HEK293 (cell line): Measurements from ENCODE around the gene ARID1A.

ENCODE experiments used
- CTCF ChIA-PET: fragments of 350-600 bp; formaldehyde crosslinking; extraction: SDS; loops from one replicate; lab custom pipeline; 2021; ENCODE audit warnings: antibody characterized with exemption; lab: Yijun Ruan, JAX
- POLR2A ChIA-PET: fragments of 300-600 bp; formaldehyde crosslinking; extraction: SDS; loops from one replicate; lab custom pipeline; 2020; ENCODE audit warnings: antibody characterized with exemption, inconsistent platforms; lab: Yijun Ruan, JAX
- H3K27ac ChIP-seq: fragments of 200-500 bp; sonication (Bioruptor generic); 2 replicates; pipeline ENCODE4 v1.5.1; 2014; ENCODE audit warnings: low read depth, low read length, control low read depth, inconsistent platforms; ENCODE audit errors: extremely low read depth
- H3K36me3 ChIP-seq, 2 experiments: fragments of 200-500 bp in 1 of 2; sonication (Bioruptor generic) in 1 of 2; 1 replicate in 1 of 2; 2 replicates in 1 of 2; pipeline ENCODE4 v1.5.1; 2014 to 2017; ENCODE audit warnings: inconsistent platforms in 2 of 2, low read length in 2 of 2; ENCODE audit not compliant: control insufficient read depth in 2 of 2, insufficient read depth in 1 of 2
- H3K4me1 ChIP-seq: fragments of 200-500 bp; sonication (Bioruptor generic); 2 replicates; pipeline ENCODE4 v1.5.1; 2014; ENCODE audit warnings: mild to moderate bottlenecking, low read length, inconsistent platforms; ENCODE audit not compliant: control insufficient read depth, insufficient read depth
- H3K4me3 ChIP-seq: 2 replicates; pipeline ENCODE4 v1.5.1; 2011; ENCODE audit warnings: low read depth, mild to moderate bottlenecking, control low read depth, low read length, moderate library complexity
- H3K9me3 ChIP-seq: fragments of 200-500 bp; sonication (Bioruptor generic); 2 replicates; pipeline ENCODE4 v1.5.1; 2014; ENCODE audit warnings: low read depth, low read length, inconsistent platforms; ENCODE audit not compliant: control insufficient read depth, insufficient read depth
- FEZF1 ChIP-seq: fragments of 450-650 bp; formaldehyde crosslinking; IDR thresholded peaks from 2 replicates; pipeline ENCODE4 v1.5.1; 2016; ENCODE audit warnings: missing biosample characterization, missing genetic modification characterization
- GLIS2 ChIP-seq: fragments of 450-650 bp; formaldehyde crosslinking; IDR thresholded peaks from 2 replicates; pipeline ENCODE4 v1.5.1; 2016; ENCODE audit warnings: missing biosample characterization, missing genetic modification characterization
- KLF1 ChIP-seq: fragments of 450-650 bp; formaldehyde crosslinking; IDR thresholded peaks from 2 replicates; pipeline ENCODE4 v1.5.1; 2016; ENCODE audit warnings: missing biosample characterization, missing genetic modification characterization
- PATZ1 ChIP-seq: fragments of 450-650 bp; formaldehyde crosslinking; IDR thresholded peaks from 2 replicates; pipeline ENCODE4 v1.5.1; 2016; ENCODE audit warnings: missing biosample characterization, missing genetic modification characterization
- PRDM10 ChIP-seq: fragments of 450-650 bp; formaldehyde crosslinking; IDR thresholded peaks from 2 replicates; pipeline ENCODE4 v1.5.1; 2016; ENCODE audit warnings: missing biosample characterization, missing genetic modification characterization
- PRDM6 ChIP-seq: fragments of 450-650 bp; formaldehyde crosslinking; IDR thresholded peaks from 2 replicates; pipeline ENCODE4 v1.5.1; 2017; ENCODE audit warnings: missing biosample characterization, missing genetic modification characterization
- SETDB1 ChIP-seq: IDR thresholded peaks from one replicate; pipeline ENCODE4 v1.6.1; 2017; ENCODE audit warnings: mild to moderate bottlenecking, low read length, moderate library complexity, mixed read lengths; ENCODE audit not compliant: insufficient read length
- TRIM28 ChIP-seq: IDR thresholded peaks from 2 replicates; pipeline ENCODE4 v1.6.1; 2011; ENCODE audit warnings: low read length, control low read depth, borderline replicate concordance
- ZBTB26 ChIP-seq: fragments of 450-650 bp; formaldehyde crosslinking; optimal IDR thresholded peaks from 2 replicates; pipeline ENCODE3; 2016; ENCODE audit warnings: missing biosample characterization, mild to moderate bottlenecking, missing genetic modification characterization
- ZBTB44 ChIP-seq: fragments of 450-650 bp; IDR thresholded peaks from 2 replicates; pipeline ENCODE4 v1.5.1; 2018; ENCODE audit warnings: missing biosample characterization, mild to moderate bottlenecking, missing genetic modification characterization
- ZBTB7A ChIP-seq: fragments of 450-650 bp; formaldehyde crosslinking; IDR thresholded peaks from 2 replicates; pipeline ENCODE4 v1.5.1; 2016; ENCODE audit warnings: low read depth, missing biosample characterization, missing genetic modification characterization
- ZFP3 ChIP-seq: fragments of 450-650 bp; formaldehyde crosslinking; IDR thresholded peaks from 2 replicates; pipeline ENCODE4 v1.5.1; 2016; ENCODE audit warnings: low read depth, missing biosample characterization, missing genetic modification characterization
- ZNF184 ChIP-seq: fragments of 450-650 bp; IDR thresholded peaks from 2 replicates; pipeline ENCODE4 v1.5.1; 2018; ENCODE audit warnings: missing biosample characterization, mild to moderate bottlenecking, missing genetic modification characterization
- ZNF24 ChIP-seq: fragments of 450-650 bp; formaldehyde crosslinking; IDR thresholded peaks from 2 replicates; pipeline ENCODE4 v1.5.1; 2016; ENCODE audit warnings: missing biosample characterization, missing genetic modification characterization
- ZNF341 ChIP-seq: fragments of 450-650 bp; formaldehyde crosslinking; IDR thresholded peaks from 2 replicates; pipeline ENCODE4; 2016; ENCODE audit warnings: low read depth, missing biosample characterization, missing genetic modification characterization
- ZNF426 ChIP-seq: fragments of 450-650 bp; formaldehyde crosslinking; IDR thresholded peaks from 2 replicates; pipeline ENCODE4 v1.5.1; 2017; ENCODE audit warnings: missing biosample characterization, missing genetic modification characterization, mild to moderate bottlenecking, inconsistent platforms, moderate library complexity
- ZNF571 ChIP-seq: fragments of 450-650 bp; formaldehyde crosslinking; IDR thresholded peaks from 2 replicates; pipeline ENCODE4 v1.5.0; 2017; ENCODE audit warnings: missing biosample characterization, missing genetic modification characterization
- ZNF645 ChIP-seq: fragments of 450-650 bp; formaldehyde crosslinking; IDR thresholded peaks from 2 replicates; pipeline ENCODE4; 2016; ENCODE audit warnings: missing biosample characterization, missing genetic modification characterization

ARID1A gene

GRCh38 chr1:26782521-26783212, 86.9 kb downstream of the ARID1A start (continued):
- TF ChIP-seq ZBTB26 (tag by site-specific recombination): no peak
- TF ChIP-seq ZNF645 (tag by site-specific recombination): no peak
- no peak for TF ChIP-seq SETDB1
- TF ChIP-seq PRDM10: no peak
- TF ChIP-seq ZBTB7A: no peak
- TF ChIP-seq ZNF24 (tag by site-specific recombination): no peak
- no peak for TF ChIP-seq ZNF571 (tag by site-specific recombination)

GRCh38 chr1:26783646-26784022, 87.8 kb downstream of the ARID1A start:
- peaks cover 2 to 45% of the 10 kb centered on the region in 2 experiments; a peak in 2 of 3 replicates for H3K36me3 ChIP-seq
- H3K9me3 ChIP-seq: no peaks in the 10 kb centered on the region
- CTCF ChIA-PET: interaction anchor here (0.6 to 0.8 kb wide), 3 partner anchors 27 to 338 kb away, joined by 3 to 5 read pairs (median 4); no protein-coding TSS in a partner anchor
- POLR2A ChIA-PET: interaction anchor here (0.8 to 1.7 kb wide), 6 partner anchors 12 to 92 kb away, joined by 3 to 28 read pairs (median 4); no protein-coding TSS in a partner anchor
- peaks cover 16% of the 10 kb centered on the region for H3K4me1 ChIP-seq
- no peak overlapping the region for H3K4me3 ChIP-seq
- TF ChIP-seq PRDM6 (tag by site-specific recombination) (no peak), ZFP3 (tag by site-specific recombination) (0 out of 2 replicates have a peak, but pooled peaks have one; percentile 28)
- TF ChIP-seq, all 188 proteins: peak for 1
- H3K27ac ChIP-seq: no peak overlapping the region

GRCh38 chr1:26784023-26784871, 88.4 kb downstream of the ARID1A start:
- Histone ChIP-seq H3K9me3 (no peaks in the 10 kb centered on the region), H3K4me1 (peaks cover 16% of the 10 kb centered on the region), H3K36me3 (peaks cover 0 to 39% of the 10 kb centered on the region in 2 experiments; a peak in 1 of 3 replicates), H3K27ac (no peak overlapping the region), H3K4me3 (no peak overlapping the region)
- ChIA-PET CTCF (interaction anchor here (0.6 to 2.1 kb wide), 5 partner anchors 26 to 339 kb away, joined by 3 to 13 read pairs (median 4); no protein-coding TSS in a partner anchor), POLR2A (interaction anchor here (0.5 to 1.7 kb wide), 10 partner anchors 9 to 146 kb away, joined by 3 to 28 read pairs (median 4); no protein-coding TSS in a partner anchor)
- TF ChIP-seq GLIS2 (tag by site-specific recombination) (peak; percentile 60; the same call in 1 of the 2 replicates), ZNF341 (tag by site-specific recombination) (0 out of 2 replicates have a peak, but pooled peaks have one; percentile 14), ZNF426 (no peak), ZBTB44 (0 out of 2 replicates have a peak, but pooled peaks have one; percentile 11), ZNF184 (tag by site-specific recombination) (0 out of 2 replicates have a peak, but pooled peaks have one; percentile 19), TRIM28 (peak; percentile 30; the same call in 1 of the 2 replicates), KLF1 (tag by site-specific recombination) (peak; percentile 70), PATZ1 (tag by site-specific recombination) (peak; percentile 69), FEZF1 (peak; percentile 68)
